ENCODE results near the gene KERA.

DNA sequence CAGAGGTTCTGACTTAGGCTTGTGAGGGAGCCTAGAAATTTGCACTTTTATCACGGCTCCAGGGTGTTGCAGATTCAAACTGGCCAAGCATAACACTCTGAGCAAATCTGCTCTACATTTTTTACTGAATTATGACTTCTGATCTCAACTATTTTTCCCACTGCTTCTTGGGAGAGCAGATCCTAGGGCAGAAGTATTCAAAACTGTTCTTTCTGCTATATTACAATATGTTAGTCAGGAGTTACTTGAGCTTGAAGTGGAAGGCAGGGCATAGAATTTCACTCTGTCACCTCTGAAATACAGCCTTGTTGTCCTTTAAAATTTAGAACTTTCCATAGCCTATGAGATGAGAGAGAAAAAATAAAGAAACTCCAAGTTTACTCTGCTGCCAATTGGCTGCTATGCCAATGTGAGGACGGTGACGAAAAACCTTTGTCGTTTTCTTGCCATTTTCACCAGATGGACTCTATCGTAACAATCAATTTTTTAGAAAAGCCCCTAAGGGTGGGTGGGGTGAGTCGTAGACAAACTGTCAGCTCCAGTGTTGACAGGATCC lies 16.4 kb upstream of the KERA start:
- TF ChIP-seq, protein P1, sequence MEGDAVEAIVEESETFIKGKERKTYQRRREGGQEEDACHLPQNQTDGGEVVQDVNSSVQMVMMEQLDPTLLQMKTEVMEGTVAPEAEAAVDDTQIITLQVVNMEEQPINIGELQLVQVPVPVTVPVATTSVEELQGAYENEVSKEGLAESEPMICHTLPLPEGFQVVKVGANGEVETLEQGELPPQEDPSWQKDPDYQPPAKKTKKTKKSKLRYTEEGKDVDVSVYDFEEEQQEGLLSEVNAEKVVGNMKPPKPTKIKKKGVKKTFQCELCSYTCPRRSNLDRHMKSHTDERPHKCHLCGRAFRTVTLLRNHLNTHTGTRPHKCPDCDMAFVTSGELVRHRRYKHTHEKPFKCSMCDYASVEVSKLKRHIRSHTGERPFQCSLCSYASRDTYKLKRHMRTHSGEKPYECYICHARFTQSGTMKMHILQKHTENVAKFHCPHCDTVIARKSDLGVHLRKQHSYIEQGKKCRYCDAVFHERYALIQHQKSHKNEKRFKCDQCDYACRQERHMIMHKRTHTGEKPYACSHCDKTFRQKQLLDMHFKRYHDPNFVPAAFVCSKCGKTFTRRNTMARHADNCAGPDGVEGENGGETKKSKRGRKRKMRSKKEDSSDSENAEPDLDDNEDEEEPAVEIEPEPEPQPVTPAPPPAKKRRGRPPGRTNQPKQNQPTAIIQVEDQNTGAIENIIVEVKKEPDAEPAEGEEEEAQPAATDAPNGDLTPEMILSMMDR (IDR thresholded peaks at IDR 0.05; ENCODE audit: low read length) = no peak
- TF ChIP-seq EZH2phosphoT487 (IDR thresholded peaks at IDR 0.05; ENCODE audit: low read length) (no peak), EZH2 (optimal IDR thresholded peaks at IDR 0.05; ENCODE audit: low read depth, low read length) (no peak)
